ENCODE data around the gene VANGL2. TPM values are rescaled to one million over a fixed set of nuclear protein-coding genes. Genes with fewer than 3 reads are reported as not detected.

Gene VANGL2
- total and polyA plus RNA-seq, 9 of the 15 experiments (the other 6 are each of a cell fraction or from before 2014, with no cell fraction given) = 0.28 to 4.0 (median 0.98) TPM

GRCh38 chr1:160362168-160362957 lies 38.0 kb upstream of the VANGL2 start (continued):
- no peak for TF ChIP-seq PATZ1 (CRISPR knock-in tag; IDR thresholded peaks at IDR 0.05; ENCODE audit: borderline replicate concordance)
- TF ChIP-seq L3MBTL2 (IDR thresholded peaks at IDR 0.05) = 0 out of 2 replicates have a peak, but pooled peaks have one; percentile 34
- TF ChIP-seq ZNF512 (tag; IDR thresholded peaks at IDR 0.05) = no peak
- TF ChIP-seq BDP1 (IDR thresholded peaks at IDR 0.05; ENCODE audit: insufficient read depth, insufficient read length) = no peak
- no peak for TF ChIP-seq ZNF431 (CRISPR knock-in tag; IDR thresholded peaks at IDR 0.05)
- TF ChIP-seq NFXL1 (CRISPR knock-in tag; IDR thresholded peaks at IDR 0.05) = no peak
- peak; percentile 99 for TF ChIP-seq ATF3 (IDR thresholded peaks at IDR 0.05)
- TF ChIP-seq ATF3 (CRISPR knock-in tag; conservative IDR thresholded peaks at IDR 0.05) = 0 out of 2 replicates have a peak, but pooled peaks have one; percentile 38
- no peak for TF ChIP-seq ATF6 (CRISPR knock-in tag; IDR thresholded peaks at IDR 0.05)
- no peak for TF ChIP-seq U2AF1 (optimal IDR thresholded peaks at IDR 0.05; ENCODE audit: low read depth, low read length)
- TF ChIP-seq POLR3A (IDR thresholded peaks at IDR 0.05; ENCODE audit: borderline replicate concordance, extremely low read depth, insufficient read depth, insufficient read length) = no peak
- no peak for TF ChIP-seq GTF2B (IDR thresholded peaks at IDR 0.05; ENCODE audit: extremely low read depth, insufficient read length)
- no peak for TF ChIP-seq NR1H2 (CRISPR knock-in tag; IDR thresholded peaks at IDR 0.05)
- TF ChIP-seq KLF6 (CRISPR knock-in tag; IDR thresholded peaks at IDR 0.05; ENCODE audit: borderline replicate concordance) = 0 out of 2 replicates have a peak, but pooled peaks have one; percentile 77
- 0 out of 2 replicates have a peak, but pooled peaks have one; percentile 55 for TF ChIP-seq SOX6 (IDR thresholded peaks at IDR 0.05)
- TF ChIP-seq BCOR (IDR thresholded peaks at IDR 0.05) = peak; percentile 8; the same call in 1 of the 2 replicates
- no peak for TF ChIP-seq NFE2 (IDR thresholded peaks at IDR 0.05; ENCODE audit: low read depth)
- no peak for TF ChIP-seq HCFC1 (IDR thresholded peaks at IDR 0.05; ENCODE audit: low read depth, low read length)

Measured in K562 (cell line).